ENCODE results near the gene SERPINA3.

DNA sequence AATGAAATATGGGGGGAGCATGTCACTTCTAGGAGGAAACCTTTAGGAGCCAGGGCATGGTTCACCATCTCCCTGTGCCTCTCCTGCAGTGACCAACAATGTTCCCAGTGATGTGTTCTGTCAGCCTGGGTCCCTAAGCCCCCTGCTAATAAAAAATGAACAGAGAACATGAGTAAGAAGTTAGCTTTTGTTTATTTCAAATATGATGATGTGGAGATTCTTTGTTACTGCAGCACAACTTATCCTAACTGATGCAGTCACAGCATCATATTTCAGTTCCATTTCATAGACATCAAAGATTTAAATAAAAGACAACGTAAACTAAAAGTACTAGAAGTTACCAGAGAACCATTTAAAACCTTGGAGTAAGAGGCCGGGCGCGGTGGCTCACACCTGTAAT is 43.9 kb downstream of the SERPINA3 start:
- TF ChIP-seq SMC3 (IDR thresholded peaks at IDR 0.05; ENCODE audit: borderline replicate concordance, low read length) (no peak), DPF2 (IDR thresholded peaks at IDR 0.05) (no peak), NR2F1 (conservative IDR thresholded peaks at IDR 0.05) (no peak), RFX5 (IDR thresholded peaks at IDR 0.05; ENCODE audit: low read depth, low read length) (no peak)
- TF ChIP-seq, protein P1, sequence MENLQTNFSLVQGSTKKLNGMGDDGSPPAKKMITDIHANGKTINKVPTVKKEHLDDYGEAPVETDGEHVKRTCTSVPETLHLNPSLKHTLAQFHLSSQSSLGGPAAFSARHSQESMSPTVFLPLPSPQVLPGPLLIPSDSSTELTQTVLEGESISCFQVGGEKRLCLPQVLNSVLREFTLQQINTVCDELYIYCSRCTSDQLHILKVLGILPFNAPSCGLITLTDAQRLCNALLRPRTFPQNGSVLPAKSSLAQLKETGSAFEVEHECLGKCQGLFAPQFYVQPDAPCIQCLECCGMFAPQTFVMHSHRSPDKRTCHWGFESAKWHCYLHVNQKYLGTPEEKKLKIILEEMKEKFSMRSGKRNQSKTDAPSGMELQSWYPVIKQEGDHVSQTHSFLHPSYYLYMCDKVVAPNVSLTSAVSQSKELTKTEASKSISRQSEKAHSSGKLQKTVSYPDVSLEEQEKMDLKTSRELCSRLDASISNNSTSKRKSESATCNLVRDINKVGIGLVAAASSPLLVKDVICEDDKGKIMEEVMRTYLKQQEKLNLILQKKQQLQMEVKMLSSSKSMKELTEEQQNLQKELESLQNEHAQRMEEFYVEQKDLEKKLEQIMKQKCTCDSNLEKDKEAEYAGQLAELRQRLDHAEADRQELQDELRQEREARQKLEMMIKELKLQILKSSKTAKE (IDR thresholded peaks at IDR 0.05; ENCODE audit: low read depth, poor library complexity, severe bottlenecking), result no peak
- TF ChIP-seq, protein P2, sequence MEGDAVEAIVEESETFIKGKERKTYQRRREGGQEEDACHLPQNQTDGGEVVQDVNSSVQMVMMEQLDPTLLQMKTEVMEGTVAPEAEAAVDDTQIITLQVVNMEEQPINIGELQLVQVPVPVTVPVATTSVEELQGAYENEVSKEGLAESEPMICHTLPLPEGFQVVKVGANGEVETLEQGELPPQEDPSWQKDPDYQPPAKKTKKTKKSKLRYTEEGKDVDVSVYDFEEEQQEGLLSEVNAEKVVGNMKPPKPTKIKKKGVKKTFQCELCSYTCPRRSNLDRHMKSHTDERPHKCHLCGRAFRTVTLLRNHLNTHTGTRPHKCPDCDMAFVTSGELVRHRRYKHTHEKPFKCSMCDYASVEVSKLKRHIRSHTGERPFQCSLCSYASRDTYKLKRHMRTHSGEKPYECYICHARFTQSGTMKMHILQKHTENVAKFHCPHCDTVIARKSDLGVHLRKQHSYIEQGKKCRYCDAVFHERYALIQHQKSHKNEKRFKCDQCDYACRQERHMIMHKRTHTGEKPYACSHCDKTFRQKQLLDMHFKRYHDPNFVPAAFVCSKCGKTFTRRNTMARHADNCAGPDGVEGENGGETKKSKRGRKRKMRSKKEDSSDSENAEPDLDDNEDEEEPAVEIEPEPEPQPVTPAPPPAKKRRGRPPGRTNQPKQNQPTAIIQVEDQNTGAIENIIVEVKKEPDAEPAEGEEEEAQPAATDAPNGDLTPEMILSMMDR (IDR thresholded peaks at IDR 0.05 in 2 of 3, conservative IDR thresholded peaks at IDR 0.05 in 1 of 3; ENCODE audit: control insufficient read depth in 2 of 3, extremely low read depth in 1 of 3, insufficient read depth in 1 of 3, low read depth in 3 of 3, low read length in 3 of 3), result no peak

Measured in GM12878 (cell line).